ENCODE measurements around the gene ANKRD22.

DNA sequence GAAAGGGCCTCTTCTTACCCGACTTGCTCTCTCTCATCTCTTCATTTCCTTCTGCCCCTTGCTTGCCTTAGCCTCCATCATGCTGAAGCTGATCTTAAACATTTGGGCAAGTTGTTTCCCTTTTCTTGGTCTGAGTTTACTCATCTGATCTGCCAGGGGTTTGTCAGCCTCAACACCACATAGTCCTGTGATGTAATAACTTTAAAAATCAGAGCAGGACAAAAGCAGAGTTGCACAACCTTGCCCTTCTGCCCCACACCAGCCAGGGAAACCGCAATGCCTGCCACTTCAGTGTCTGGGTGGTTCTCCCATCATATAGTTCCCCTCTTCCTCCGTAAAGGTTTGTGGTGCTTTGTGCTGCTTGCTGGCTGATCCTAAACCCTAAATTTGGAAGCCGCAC is 59.0 kb downstream of the ANKRD22 start:
- no peak for TF ChIP-seq EZH2 (IDR thresholded peaks at IDR 0.05; ENCODE audit: borderline replicate concordance, insufficient read depth, low read depth, low read length, poor library complexity, severe bottlenecking)
- TF ChIP-seq, protein P1, sequence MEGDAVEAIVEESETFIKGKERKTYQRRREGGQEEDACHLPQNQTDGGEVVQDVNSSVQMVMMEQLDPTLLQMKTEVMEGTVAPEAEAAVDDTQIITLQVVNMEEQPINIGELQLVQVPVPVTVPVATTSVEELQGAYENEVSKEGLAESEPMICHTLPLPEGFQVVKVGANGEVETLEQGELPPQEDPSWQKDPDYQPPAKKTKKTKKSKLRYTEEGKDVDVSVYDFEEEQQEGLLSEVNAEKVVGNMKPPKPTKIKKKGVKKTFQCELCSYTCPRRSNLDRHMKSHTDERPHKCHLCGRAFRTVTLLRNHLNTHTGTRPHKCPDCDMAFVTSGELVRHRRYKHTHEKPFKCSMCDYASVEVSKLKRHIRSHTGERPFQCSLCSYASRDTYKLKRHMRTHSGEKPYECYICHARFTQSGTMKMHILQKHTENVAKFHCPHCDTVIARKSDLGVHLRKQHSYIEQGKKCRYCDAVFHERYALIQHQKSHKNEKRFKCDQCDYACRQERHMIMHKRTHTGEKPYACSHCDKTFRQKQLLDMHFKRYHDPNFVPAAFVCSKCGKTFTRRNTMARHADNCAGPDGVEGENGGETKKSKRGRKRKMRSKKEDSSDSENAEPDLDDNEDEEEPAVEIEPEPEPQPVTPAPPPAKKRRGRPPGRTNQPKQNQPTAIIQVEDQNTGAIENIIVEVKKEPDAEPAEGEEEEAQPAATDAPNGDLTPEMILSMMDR (IDR thresholded peaks at IDR 0.05): no peak
